ENCODE results near the gene ATP2A1. TPM values are rescaled to one million over a fixed set of nuclear protein-coding genes. Genes with fewer than 3 reads are reported as not detected.

Gene ATP2A1
- total and polyA plus RNA-seq, 2 of the 13 experiments (the other 11 are each of a cell fraction or from before 2014, with no cell fraction given): 3.2 to 12.5 TPM

DNA sequence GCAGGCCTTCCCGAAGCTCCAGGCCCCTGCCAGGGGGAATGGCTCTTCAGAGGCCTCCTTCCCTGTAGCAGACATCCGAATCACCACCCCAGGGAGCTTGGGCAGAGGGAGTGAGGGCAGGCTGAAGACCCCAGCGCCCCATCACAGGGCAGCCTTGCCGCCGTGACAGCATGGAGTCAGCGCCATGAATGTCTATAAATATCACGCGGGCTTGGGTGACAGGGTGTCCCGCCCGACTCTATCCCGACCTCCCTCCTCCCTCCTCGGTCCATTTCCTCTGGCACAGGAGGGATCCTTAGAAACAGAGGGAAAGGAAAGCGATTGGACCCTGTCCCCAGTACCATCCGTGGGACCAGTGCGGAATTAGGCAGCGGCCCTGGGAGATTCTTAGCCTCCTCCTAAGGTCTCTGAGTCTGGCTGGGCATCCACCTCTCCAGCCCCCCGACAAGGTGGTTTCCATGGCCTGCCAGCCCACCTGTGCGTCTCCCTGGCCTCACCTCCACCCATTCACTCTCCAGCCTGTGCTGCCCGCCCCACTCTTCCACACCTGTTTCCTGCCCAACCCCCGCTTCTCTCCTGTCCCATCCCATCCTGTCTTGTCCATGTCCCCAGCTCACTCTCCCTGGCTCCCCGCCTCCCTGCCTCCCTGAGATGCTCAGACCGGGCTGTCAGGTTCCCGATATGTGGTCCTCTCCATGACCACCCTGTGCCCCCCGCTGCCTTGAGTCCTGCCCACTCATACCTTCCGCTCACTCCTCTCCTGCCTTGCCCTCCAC lies 5.1 kb downstream of the ATP2A1 start (continued):
- TF ChIP-seq HMGXB3 (CRISPR knock-in tag; IDR thresholded peaks at IDR 0.05; ENCODE audit: borderline replicate concordance) (no peak), ZNF570 (CRISPR knock-in tag; IDR thresholded peaks at IDR 0.05; ENCODE audit: borderline replicate concordance) (no peak), SP2 (CRISPR knock-in tag; IDR thresholded peaks at IDR 0.05) (no peak)

DNA sequence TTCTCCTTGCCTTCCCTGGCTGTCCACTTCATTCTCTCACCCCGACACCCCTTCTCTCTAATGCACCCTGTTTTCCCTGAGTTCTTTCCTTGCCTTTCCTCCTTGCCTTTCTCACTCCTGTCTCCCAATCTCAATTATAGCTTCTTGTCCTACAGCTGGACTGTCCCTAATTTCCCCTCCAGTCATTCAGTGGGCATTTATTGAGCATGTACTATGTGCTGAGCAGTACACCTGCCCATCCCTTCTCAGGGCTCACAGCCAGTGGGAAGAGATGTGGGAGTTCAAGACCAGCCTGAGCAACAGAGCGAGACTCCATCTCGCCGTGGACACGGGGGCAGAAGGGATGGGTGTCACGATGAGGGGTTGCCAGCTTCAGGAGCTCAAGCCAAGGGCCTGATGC lies 5.8 kb downstream of the ATP2A1 start:
- ATAC-seq (no peak), DNase-seq (ENCODE audit: low spot score) (no peak), FAIRE-seq (no peak)
- H3K79me2 ChIP-seq (ENCODE audit: insufficient read depth, low read length): no peaks in the 10 kb centered on the region
- no peak for TF ChIP-seq ZNF773 (CRISPR knock-in tag; IDR thresholded peaks at IDR 0.05; ENCODE audit: borderline replicate concordance)
- no peak for TF ChIP-seq ELF4 (CRISPR knock-in tag; IDR thresholded peaks at IDR 0.05; ENCODE audit: borderline replicate concordance)
- TF ChIP-seq DMTF1 (CRISPR knock-in tag; IDR thresholded peaks at IDR 0.05): no peak
- no peak for TF ChIP-seq TMF1 (CRISPR knock-in tag; IDR thresholded peaks at IDR 0.05; ENCODE audit: low read depth)
- no peak for TF ChIP-seq ZSCAN30 (CRISPR knock-in tag; IDR thresholded peaks at IDR 0.05)
- H3K4me2 ChIP-seq (ENCODE audit: low read depth, low read length): no peak overlapping the region
- H3K9me3 ChIP-seq (ENCODE audit: low read length): no peaks in the 10 kb centered on the region
- H3K27me3 ChIP-seq (ENCODE audit: control insufficient read depth in 1 of 2, insufficient read depth in 2 of 2, low read length in 2 of 2): no peaks in the 10 kb centered on the region
- peaks cover 14 to 23% of the 10 kb centered on the region in 2 experiments for H3K36me3 ChIP-seq (replicated peaks in 1 of 2; ENCODE audit: control insufficient read depth in 1 of 2, insufficient read depth in 2 of 2, low read length in 2 of 2)
- BruUV-seq (replicated peaks): no TSS peak
- H3K4me3 ChIP-seq (replicated peaks in 1 of 3; ENCODE audit: insufficient read depth in 1 of 3, low read depth in 2 of 3, low read length in 3 of 3): no peak overlapping the region
- POLR2A ChIA-PET: no interaction called here
- no peaks in the 10 kb centered on the region for H4K20me1 ChIP-seq (ENCODE audit: insufficient read depth, low read length)
- in situ Hi-C loops (cut with HindIII; ENCODE audit: extremely low pct_ligation_motif_present, low pct_unique_long_range_greater_than_20kb): no loop called here
- intact Hi-C loops (cut with micrococcal nuclease; ENCODE audit: unreplicated experiment): no loop called here
- CTCF ChIA-PET (ENCODE audit: low intra/inter-chr PET ratio, low total read pairs): no interaction called here
- no peak overlapping the region for H3K27ac ChIP-seq (ENCODE audit: extremely low read length, insufficient read depth, low read length)
- no peak overlapping the region for H2AFZ ChIP-seq (ENCODE audit: low read length)
- H3K9ac ChIP-seq (ENCODE audit: insufficient read depth, low read depth, low read length): no peak overlapping the region
- peaks cover 4% of the 10 kb centered on the region for H3K4me1 ChIP-seq (ENCODE audit: insufficient read depth, low read length)
- 98% methylated on average over 6 of the region's 6 CpGs for WGBS (ENCODE audit: low lambda C conversion rate)

Measured in HepG2 (cell line).